NCI-H82 treated with DMSO at 0.1 percent for 48 hours (cell line): Measurements from ENCODE around the gene HYAL2.

Experiments used
- DNase-seq: peaks from one replicate; lab custom pipeline; 2025; ENCODE audit not compliant: unreplicated experiment; lab: John Stamatoyannopoulos, UW

HYAL2 gene

GRCh38 chr3:50322386-50323091 lies at the start of gene HYAL2:
TSS of gene HYAL2 (minus strand) at chr3:50322745. CDS start at chr3:50320489, 2,256 bp downstream.
- DNase-seq: no peak

- no peak for DNase-seq
Measured at GRCh38 chr3:50371133-50371685, 48.7 kb upstream of the HYAL2 start.

- DNase-seq: no peak
Measured at GRCh38 chr3:50370594-50370993, 48.0 kb upstream of the HYAL2 start.

- DNase-seq: no peak
Measured at GRCh38 chr3:50369012-50369670, 46.6 kb upstream of the HYAL2 start.

- DNase-seq: no peak
Measured at GRCh38 chr3:50365842-50366220, 43.3 kb upstream of the HYAL2 start.

- DNase-seq: peak; percentile 16
Measured at GRCh38 chr3:50365080-50365841, 42.7 kb upstream of the HYAL2 start.

- DNase-seq: no peak
Measured at GRCh38 chr3:50364573-50365079, 42.1 kb upstream of the HYAL2 start.

GRCh38 chr3:50359760-50360110 lies 37.2 kb upstream of the HYAL2 start:
- DNase-seq: no peak

GRCh38 chr3:50358911-50359759 lies 36.6 kb upstream of the HYAL2 start, which contains the start of gene TMEM115:
TSS of gene TMEM115 (minus strand) at chr3:50359521. CDS start at chr3:50359063, 458 bp downstream.
- peak; percentile 92 for DNase-seq

GRCh38 chr3:50358355-50358910 lies 35.9 kb upstream of the HYAL2 start:
- DNase-seq: no peak

- no peak for DNase-seq
Measured at GRCh38 chr3:50357481-50357880, 34.9 kb upstream of the HYAL2 start.

- no peak for DNase-seq
Measured at GRCh38 chr3:50356553-50356952, 34.0 kb upstream of the HYAL2 start.

- DNase-seq: no peak
Measured at GRCh38 chr3:50355829-50356552, 33.4 kb upstream of the HYAL2 start.

- DNase-seq: no peak
Measured at GRCh38 chr3:50354850-50355249, 32.3 kb upstream of the HYAL2 start.

- DNase-seq: no peak
Measured at GRCh38 chr3:50354186-50354764, 31.7 kb upstream of the HYAL2 start.

GRCh38 chr3:50353245-50354004 lies 30.9 kb upstream of the HYAL2 start:
- no peak for DNase-seq

- DNase-seq: no peak
Measured at GRCh38 chr3:50352781-50353180, 30.2 kb upstream of the HYAL2 start.

GRCh38 chr3:50351323-50351697 lies 28.8 kb upstream of the HYAL2 start:
- DNase-seq: no peak
